WTC11 (cell line): ENCODE measurements around the gene ACP1. TPM values are rescaled to one million over a fixed set of nuclear protein-coding genes. Genes with fewer than 3 reads are reported as not detected.

Experiments used
- ATF3 ChIP-seq: sonication (generic); formaldehyde crosslinking; conservative IDR thresholded peaks from 2 replicates; pipeline ENCODE4 v1.8.1; 2022; ENCODE audit warnings: mild to moderate bottlenecking, missing genetic modification reagents
- CREM ChIP-seq: sonication (generic); formaldehyde crosslinking; IDR thresholded peaks from 2 replicates; pipeline ENCODE4 v1.8.1; 2022; ENCODE audit warnings: mild to moderate bottlenecking, missing genetic modification reagents, moderate library complexity
- E2F1 ChIP-seq: sonication (generic); formaldehyde crosslinking; IDR thresholded peaks from 2 replicates; pipeline ENCODE4 v1.8.0; 2022; ENCODE audit warnings: mild to moderate bottlenecking, missing genetic modification reagents
- E2F5 ChIP-seq: sonication (generic); formaldehyde crosslinking; IDR thresholded peaks from 2 replicates; pipeline ENCODE4 v1.8.1; 2022; ENCODE audit warnings: mild to moderate bottlenecking, moderate library complexity, missing genetic modification reagents
- ETV6 ChIP-seq: sonication (generic); formaldehyde crosslinking; IDR thresholded peaks from 2 replicates; pipeline ENCODE4 v1.8.1; 2022; ENCODE audit warnings: mild to moderate bottlenecking, missing genetic modification reagents
- GABPB1 ChIP-seq: sonication (generic); formaldehyde crosslinking; IDR thresholded peaks from 2 replicates; pipeline ENCODE4 v1.8.1; 2023; ENCODE audit warnings: mild to moderate bottlenecking, missing genetic modification reagents
- GTF2I ChIP-seq: fragments of 250-450 bp; sonication (Bioruptor Pico); conservative IDR thresholded peaks from 2 replicates; pipeline ENCODE4 v1.4.0; 2021; ENCODE audit warnings: mild to moderate bottlenecking
- HMGXB4 ChIP-seq: sonication (generic); formaldehyde crosslinking; IDR thresholded peaks from 2 replicates; pipeline ENCODE4 v1.8.1; 2023; ENCODE audit warnings: mild to moderate bottlenecking, moderate library complexity, missing genetic modification reagents
- KAT7 ChIP-seq: sonication (generic); formaldehyde crosslinking; IDR thresholded peaks from 2 replicates; pipeline ENCODE4 v1.8.1; 2023; ENCODE audit warnings: missing genetic modification reagents, mild to moderate bottlenecking, borderline replicate concordance
- NR1H2 ChIP-seq: sonication (generic); formaldehyde crosslinking; IDR thresholded peaks from 2 replicates; pipeline ENCODE4 v1.9.0; 2021; ENCODE audit warnings: mild to moderate bottlenecking, moderate library complexity, missing genetic modification reagents
- OVOL2 ChIP-seq: fragments of 250-450 bp; sonication (Bioruptor Pico); IDR thresholded peaks from 2 replicates; pipeline ENCODE4 v1.9.0; 2021; ENCODE audit warnings: mild to moderate bottlenecking, borderline replicate concordance
- PRDM15 ChIP-seq: sonication (generic); formaldehyde crosslinking; IDR thresholded peaks from 2 replicates; pipeline ENCODE4 v1.8.0; 2022; ENCODE audit warnings: missing genetic modification reagents
- SMAD3 ChIP-seq: sonication (generic); formaldehyde crosslinking; IDR thresholded peaks from 2 replicates; pipeline ENCODE4 v1.8.0; 2022; ENCODE audit warnings: missing genetic modification reagents, mild to moderate bottlenecking, borderline replicate concordance
- TEAD4 ChIP-seq: sonication (generic); formaldehyde crosslinking; IDR thresholded peaks from 2 replicates; pipeline ENCODE4 v1.8.0; 2022; ENCODE audit warnings: mild to moderate bottlenecking, missing genetic modification reagents
- ZNF219 ChIP-seq: sonication (generic); formaldehyde crosslinking; IDR thresholded peaks from 2 replicates; pipeline ENCODE4 v1.8.0; 2023; ENCODE audit warnings: missing genetic modification reagents, mild to moderate bottlenecking, borderline replicate concordance
- ZNF263 ChIP-seq: sonication (generic); formaldehyde crosslinking; IDR thresholded peaks from 2 replicates; pipeline ENCODE4 v1.8.1; 2022; ENCODE audit warnings: low read depth, mild to moderate bottlenecking, moderate library complexity, missing genetic modification reagents
- ZNF396 ChIP-seq: fragments of 250-450 bp; sonication (Bioruptor Pico); IDR thresholded peaks from 2 replicates; pipeline ENCODE4 v1.8.0; 2021; ENCODE audit warnings: mild to moderate bottlenecking, moderate library complexity, borderline replicate concordance
- ZNF425 ChIP-seq: fragments of 250-450 bp; sonication (Bioruptor Pico); conservative IDR thresholded peaks from 2 replicates; pipeline ENCODE4 v1.9.0; 2021; ENCODE audit warnings: mild to moderate bottlenecking
- ZNF532 ChIP-seq: fragments of 250-450 bp; sonication (Bioruptor Pico); IDR thresholded peaks from 2 replicates; pipeline ENCODE4 v1.9.0; 2021; ENCODE audit warnings: mild to moderate bottlenecking, borderline replicate concordance
- total RNA-seq: library from RNA; stranded (reverse); gene quantifications from 3 replicates; pipeline ENCODE4 v1.2.3, GENCODE V29; 2021

The ACP1 gene
- total RNA-seq, 1 experiment from 2014 or later = 150 TPM

GRCh38 chr2:263774-264492 lies 814 bp upstream of the ACP1 start, which contains the start of gene SH3YL1 (continued):
- TF ChIP-seq ZNF532 (no peak), ZNF219 (CRISPR knock-in tag) (peak; percentile 72; the same call in 1 of the 2 replicates), ZNF425 (CRISPR knock-in tag) (no peak), OVOL2 (no peak), CREM (CRISPR knock-in tag) (no peak), ATF3 (CRISPR knock-in tag) (no peak), SMAD3 (CRISPR knock-in tag) (peak; percentile 81; the same call in 1 of the 2 replicates), PRDM15 (CRISPR knock-in tag) (no peak; the same call in 1 of the 2 replicates), HMGXB4 (no peak), KAT7 (CRISPR knock-in tag) (no peak; the same call in 1 of the 2 replicates), GABPB1 (no peak), E2F1 (0 out of 2 replicates have a peak, but pooled peaks have one; percentile 65), GTF2I (no peak), ZNF396 (CRISPR knock-in tag) (no peak), ZNF263 (CRISPR knock-in tag) (no peak), NR1H2 (CRISPR knock-in tag) (peak; percentile 58; the same call in 1 of the 2 replicates), E2F5 (peak; percentile 41; the same call in 1 of the 2 replicates), ETV6 (peak; percentile 69; the same call in 1 of the 2 replicates), TEAD4 (0 out of 2 replicates have a peak, but pooled peaks have one; percentile 49)
